Endometrium (tissue), 2 donors: ENCODE data around the gene KHDC3L.

Experiments used
- FAIRE-seq: peaks from 2 replicates; lab custom pipeline; 2012; peaks lifted over from hg19 to GRCh38; lab: Jason Lieb, UNC
- donor health status: control.
- donor health status: control.

The KHDC3L gene

GRCh38 chr6:73362358-73362757 lies at the start of gene KHDC3L:
TSS of gene KHDC3L (plus strand) at chr6:73362658. CDS start at chr6:73362730, 72 bp downstream.
- no peak for FAIRE-seq

- no peak for FAIRE-seq
These were observed 47.6 kb upstream of the KHDC3L start for GRCh38 chr6:73314577-73315492.

- FAIRE-seq, result no peak
These were observed 39.1 kb upstream of the KHDC3L start for GRCh38 chr6:73323323-73323722.

- FAIRE-seq, result no peak
These were observed 36.8 kb upstream of the KHDC3L start for GRCh38 chr6:73325656-73326055.

GRCh38 chr6:73328790-73329189 lies 33.7 kb upstream of the KHDC3L start:
- FAIRE-seq, result no peak

GRCh38 chr6:73329201-73329600 lies 33.3 kb upstream of the KHDC3L start:
- FAIRE-seq, result no peak

- FAIRE-seq, result no peak
These were observed 23.1 kb upstream of the KHDC3L start for GRCh38 chr6:73339340-73339739.

GRCh38 chr6:73340048-73340447 lies 22.4 kb upstream of the KHDC3L start:
- FAIRE-seq, result no peak

- no peak for FAIRE-seq
These were observed 21.1 kb upstream of the KHDC3L start for GRCh38 chr6:73341335-73341734.

GRCh38 chr6:73342174-73342573 lies 20.3 kb upstream of the KHDC3L start:
- FAIRE-seq, result no peak

GRCh38 chr6:73343164-73343563 lies 19.3 kb upstream of the KHDC3L start:
- FAIRE-seq, result no peak

GRCh38 chr6:73348550-73349204 lies 13.8 kb upstream of the KHDC3L start:
- no peak for FAIRE-seq

GRCh38 chr6:73349311-73349710 lies 13.1 kb upstream of the KHDC3L start:
- no peak for FAIRE-seq

GRCh38 chr6:73353636-73354593 lies 8.5 kb upstream of the KHDC3L start, which contains the start of gene DPPA5:
TSS of gene DPPA5 (minus strand) at chr6:73354276. CDS start at chr6:73354225, 51 bp downstream.
- FAIRE-seq, result no peak

- no peak for FAIRE-seq
These were observed 545 bp downstream of the KHDC3L start for GRCh38 chr6:73362869-73363536.

GRCh38 chr6:73363537-73363875 lies 1.0 kb downstream of the KHDC3L start:
- FAIRE-seq, result no peak

GRCh38 chr6:73364121-73364520 lies 1.7 kb downstream of the KHDC3L start:
- FAIRE-seq, result no peak

- no peak for FAIRE-seq
These were observed 2.1 kb downstream of the KHDC3L start for GRCh38 chr6:73364549-73364948.

- no peak for FAIRE-seq
These were observed 5.4 kb downstream of the KHDC3L start for GRCh38 chr6:73367761-73368355.

- FAIRE-seq, result no peak
These were observed 6.2 kb downstream of the KHDC3L start for GRCh38 chr6:73368675-73369074.

- FAIRE-seq, result no peak
These were observed 6.7 kb downstream of the KHDC3L start for GRCh38 chr6:73369157-73369556.
